HEK293 (cell line): ENCODE measurements around the gene MYO7B.

Experiments used
- CTCF ChIA-PET: fragments of 350-600 bp; formaldehyde crosslinking; extraction: SDS; loops from one replicate; lab custom pipeline; 2021; ENCODE audit warnings: antibody characterized with exemption; lab: Yijun Ruan, JAX
- POLR2A ChIA-PET: fragments of 300-600 bp; formaldehyde crosslinking; extraction: SDS; loops from one replicate; lab custom pipeline; 2020; ENCODE audit warnings: antibody characterized with exemption, inconsistent platforms; lab: Yijun Ruan, JAX
- H3K27ac ChIP-seq: fragments of 200-500 bp; sonication (Bioruptor generic); 2 replicates; pipeline ENCODE4 v1.5.1; 2014; ENCODE audit warnings: low read depth, low read length, control low read depth, inconsistent platforms; ENCODE audit errors: extremely low read depth
- H3K36me3 ChIP-seq, 2 experiments: fragments of 200-500 bp in 1 of 2; sonication (Bioruptor generic) in 1 of 2; 1 replicate in 1 of 2; 2 replicates in 1 of 2; pipeline ENCODE4 v1.5.1; 2014 to 2017; ENCODE audit warnings: inconsistent platforms in 2 of 2, low read length in 2 of 2; ENCODE audit not compliant: control insufficient read depth in 2 of 2, insufficient read depth in 1 of 2
- H3K4me1 ChIP-seq: fragments of 200-500 bp; sonication (Bioruptor generic); 2 replicates; pipeline ENCODE4 v1.5.1; 2014; ENCODE audit warnings: mild to moderate bottlenecking, low read length, inconsistent platforms; ENCODE audit not compliant: control insufficient read depth, insufficient read depth
- H3K4me3 ChIP-seq: 2 replicates; pipeline ENCODE4 v1.5.1; 2011; ENCODE audit warnings: low read depth, mild to moderate bottlenecking, control low read depth, low read length, moderate library complexity
- H3K9me3 ChIP-seq: fragments of 200-500 bp; sonication (Bioruptor generic); 2 replicates; pipeline ENCODE4 v1.5.1; 2014; ENCODE audit warnings: low read depth, low read length, inconsistent platforms; ENCODE audit not compliant: control insufficient read depth, insufficient read depth
- BCL11B ChIP-seq: fragments of 450-650 bp; formaldehyde crosslinking; IDR thresholded peaks from 2 replicates; pipeline ENCODE4 v1.5.1; 2016; ENCODE audit warnings: low read depth, missing biosample characterization, missing genetic modification characterization
- GLIS2 ChIP-seq: fragments of 450-650 bp; formaldehyde crosslinking; IDR thresholded peaks from 2 replicates; pipeline ENCODE4 v1.5.1; 2016; ENCODE audit warnings: missing biosample characterization, missing genetic modification characterization
- KLF8 ChIP-seq: fragments of 450-650 bp; formaldehyde crosslinking; IDR thresholded peaks from 2 replicates; pipeline ENCODE4 v1.5.1; 2016; ENCODE audit warnings: missing biosample characterization, missing genetic modification characterization
- PRDM1 ChIP-seq: fragments of 450-650 bp; formaldehyde crosslinking; IDR thresholded peaks from 2 replicates; pipeline ENCODE4; 2016; ENCODE audit warnings: missing biosample characterization, missing genetic modification characterization
- PRDM6 ChIP-seq: fragments of 450-650 bp; formaldehyde crosslinking; IDR thresholded peaks from 2 replicates; pipeline ENCODE4 v1.5.1; 2017; ENCODE audit warnings: missing biosample characterization, missing genetic modification characterization
- SP2 ChIP-seq: fragments of 450-650 bp; formaldehyde crosslinking; IDR thresholded peaks from 2 replicates; pipeline ENCODE4 v1.5.1; 2016; ENCODE audit warnings: missing biosample characterization, missing genetic modification characterization
- TCF7L2 ChIP-seq: IDR thresholded peaks from 2 replicates; pipeline ENCODE4 v1.6.1; 2011; ENCODE audit warnings: low read depth, mild to moderate bottlenecking, inconsistent platforms, low read length, moderate library complexity, borderline replicate concordance
- ZBTB17 ChIP-seq: fragments of 450-650 bp; formaldehyde crosslinking; IDR thresholded peaks from 2 replicates; pipeline ENCODE4 v1.5.1; 2016; ENCODE audit warnings: missing biosample characterization, missing genetic modification characterization
- ZBTB20 ChIP-seq: fragments of 450-650 bp; formaldehyde crosslinking; IDR thresholded peaks from 2 replicates; pipeline ENCODE4 v1.5.1; 2016; ENCODE audit warnings: missing biosample characterization, missing genetic modification characterization
- ZBTB21 ChIP-seq: fragments of 450-650 bp; formaldehyde crosslinking; IDR thresholded peaks from 2 replicates; pipeline ENCODE4 v1.5.1; 2017; ENCODE audit warnings: missing biosample characterization, missing genetic modification characterization
- ZBTB26 ChIP-seq: fragments of 450-650 bp; formaldehyde crosslinking; optimal IDR thresholded peaks from 2 replicates; pipeline ENCODE3; 2016; ENCODE audit warnings: missing biosample characterization, mild to moderate bottlenecking, missing genetic modification characterization
- ZBTB49 ChIP-seq: fragments of 450-650 bp; formaldehyde crosslinking; IDR thresholded peaks from 2 replicates; pipeline ENCODE4 v1.5.1; 2016; ENCODE audit warnings: missing biosample characterization, missing genetic modification characterization, low read depth
- ZFP37 ChIP-seq: fragments of 450-650 bp; formaldehyde crosslinking; IDR thresholded peaks from 2 replicates; pipeline ENCODE4 v1.5.1; 2016; ENCODE audit warnings: missing biosample characterization, missing genetic modification characterization
- ZNF114 ChIP-seq: fragments of 450-650 bp; formaldehyde crosslinking; IDR thresholded peaks from 2 replicates; pipeline ENCODE4 v1.5.0; 2017; ENCODE audit warnings: missing biosample characterization, missing genetic modification characterization
- ZNF214 ChIP-seq: fragments of 450-650 bp; formaldehyde crosslinking; IDR thresholded peaks from 2 replicates; pipeline ENCODE4 v1.5.1; 2017; ENCODE audit warnings: missing biosample characterization, mild to moderate bottlenecking, missing genetic modification characterization, borderline replicate concordance
- ZNF248 ChIP-seq: fragments of 450-650 bp; formaldehyde crosslinking; IDR thresholded peaks from 2 replicates; pipeline ENCODE4 v1.5.1; 2017; ENCODE audit warnings: missing biosample characterization, missing genetic modification characterization
- ZNF26 ChIP-seq: fragments of 450-650 bp; formaldehyde crosslinking; IDR thresholded peaks from 2 replicates; pipeline ENCODE4 v1.5.1; 2016; ENCODE audit warnings: missing biosample characterization, missing genetic modification characterization
- ZNF292 ChIP-seq: fragments of 450-650 bp; formaldehyde crosslinking; IDR thresholded peaks from 2 replicates; pipeline ENCODE4 v1.5.1; 2016; ENCODE audit warnings: low read depth, missing biosample characterization, missing genetic modification characterization, borderline replicate concordance
- ZNF335 ChIP-seq: fragments of 450-650 bp; formaldehyde crosslinking; conservative IDR thresholded peaks from 2 replicates; pipeline ENCODE4 v1.5.1; 2016; ENCODE audit warnings: missing biosample characterization, missing genetic modification characterization
- ZNF426 ChIP-seq: fragments of 450-650 bp; formaldehyde crosslinking; IDR thresholded peaks from 2 replicates; pipeline ENCODE4 v1.5.1; 2017; ENCODE audit warnings: missing biosample characterization, missing genetic modification characterization, mild to moderate bottlenecking, inconsistent platforms, moderate library complexity
- ZNF449 ChIP-seq: fragments of 450-650 bp; formaldehyde crosslinking; IDR thresholded peaks from 2 replicates; pipeline ENCODE4 v1.5.1; 2017; ENCODE audit warnings: missing biosample characterization, mild to moderate bottlenecking, missing genetic modification characterization, moderate library complexity
- ZNF510 ChIP-seq: fragments of 450-650 bp; formaldehyde crosslinking; IDR thresholded peaks from 2 replicates; pipeline ENCODE4 v1.5.1; 2018; ENCODE audit warnings: mild to moderate bottlenecking, missing genetic modification characterization, missing biosample characterization; ENCODE audit not compliant: insufficient replicate concordance
- ZNF558 ChIP-seq: fragments of 450-650 bp; formaldehyde crosslinking; IDR thresholded peaks from 2 replicates; pipeline ENCODE4 v1.5.1; 2016; ENCODE audit warnings: missing biosample characterization, missing genetic modification characterization
- ZNF571 ChIP-seq: fragments of 450-650 bp; formaldehyde crosslinking; IDR thresholded peaks from 2 replicates; pipeline ENCODE4 v1.5.0; 2017; ENCODE audit warnings: missing biosample characterization, missing genetic modification characterization
- ZNF692 ChIP-seq: fragments of 450-650 bp; formaldehyde crosslinking; IDR thresholded peaks from 2 replicates; pipeline ENCODE4 v1.5.1; 2016; ENCODE audit warnings: missing biosample characterization, missing genetic modification characterization
- ZNF747 ChIP-seq: fragments of 450-650 bp; formaldehyde crosslinking; IDR thresholded peaks from 2 replicates; pipeline ENCODE4 v1.5.1; 2016; ENCODE audit warnings: missing biosample characterization, missing genetic modification characterization

The MYO7B gene

GRCh38 chr2:127675331-127676261 is 140.1 kb downstream of the MYO7B start, which contains the start of gene LIMS2 (continued):
- TF ChIP-seq ZBTB17 (tag by site-specific recombination) (0 out of 2 replicates have a peak, but pooled peaks have one; percentile 24), ZNF114 (no peak), ZBTB49 (no peak), ZFP37 (no peak), ZNF449 (no peak), ZNF747 (no peak), ZBTB26 (tag by site-specific recombination) (peak; percentile 21), ZNF335 (tag by site-specific recombination) (no peak; the same call in 1 of the 2 replicates), BCL11B (no peak), ZBTB20 (tag by site-specific recombination) (peak; percentile 75), ZBTB21 (tag by site-specific recombination) (no peak)

- no peaks in the 10 kb centered on the region for H3K4me1 ChIP-seq
- ChIA-PET POLR2A (interaction anchor here (0.8 kb wide), 1 partner anchor 159 kb away, joined by 4 read pairs; no protein-coding TSS in a partner anchor), CTCF (interaction anchor here (0.7 to 1.7 kb wide), 2 partner anchors 9 to 19 kb away, joined by 4 to 5 read pairs; no protein-coding TSS in a partner anchor)
- H3K9me3 ChIP-seq: no peaks in the 10 kb centered on the region
- TF ChIP-seq TCF7L2: no peak
- no peak for TF ChIP-seq ZNF26 (tag by site-specific recombination)
- TF ChIP-seq SP2 (tag by site-specific recombination): no peak
- no peak for TF ChIP-seq ZNF426 (tag by site-specific recombination)
- no peak for TF ChIP-seq ZNF571 (tag by site-specific recombination)
- no peak for TF ChIP-seq PRDM6 (tag by site-specific recombination)
- TF ChIP-seq ZNF248 (tag by site-specific recombination): no peak
- no peak for TF ChIP-seq GLIS2 (tag by site-specific recombination)
- no peak for TF ChIP-seq PRDM1 (tag by site-specific recombination)
- TF ChIP-seq ZNF510 (tag by site-specific recombination): no peak
- no peak for TF ChIP-seq KLF8 (tag by site-specific recombination)
- no peak for TF ChIP-seq ZNF214 (tag by site-specific recombination)
- TF ChIP-seq ZNF558 (tag by site-specific recombination): no peak
- TF ChIP-seq ZNF292 (tag by site-specific recombination): no peak
- TF ChIP-seq ZNF692 (tag by site-specific recombination): no peak
- H3K36me3 ChIP-seq: no peaks in the 10 kb centered on the region
- H3K27ac ChIP-seq: no peak overlapping the region
- no peak overlapping the region for H3K4me3 ChIP-seq
These were observed 141.4 kb downstream of the MYO7B start for GRCh38 chr2:127676906-127677305.
